Measurements from ENCODE around the gene PKDREJ. TPM values are rescaled to one million over a fixed set of nuclear protein-coding genes. Genes with fewer than 3 reads are reported as not detected.

The PKDREJ gene
- total RNA-seq, 1 donor = under 0.01 TPM

- H3K4me3 ChIP-seq (ENCODE audit: low read length) = no peak overlapping the region
- peaks cover 60% of the 10 kb centered on the region for H3K4me1 ChIP-seq (ENCODE audit: insufficient read depth, low read length)
- H3K9me3 ChIP-seq (ENCODE audit: low read depth, low read length) = no peaks in the 10 kb centered on the region
- H3K27me3 ChIP-seq (ENCODE audit: insufficient read depth, low read length) = no peaks in the 10 kb centered on the region
Measured at GRCh38 chr22:46293577-46294260, 30.6 kb upstream of the PKDREJ start.

GRCh38 chr22:46292732-46293131 lies 29.6 kb upstream of the PKDREJ start:
- H3K27me3 ChIP-seq (ENCODE audit: insufficient read depth, low read length) = no peaks in the 10 kb centered on the region
- H3K9me3 ChIP-seq (ENCODE audit: low read depth, low read length) = no peaks in the 10 kb centered on the region
- no peak overlapping the region for H3K4me3 ChIP-seq (ENCODE audit: low read length)
- peaks cover 66% of the 10 kb centered on the region for H3K4me1 ChIP-seq (ENCODE audit: insufficient read depth, low read length)

- Histone ChIP-seq H3K9me3 (ENCODE audit: low read depth, low read length) (no peaks in the 10 kb centered on the region), H3K27me3 (ENCODE audit: insufficient read depth, low read length) (no peaks in the 10 kb centered on the region), H3K4me3 (ENCODE audit: low read length) (no peak overlapping the region), H3K4me1 (ENCODE audit: insufficient read depth, low read length) (peaks cover 66% of the 10 kb centered on the region)
Measured at GRCh38 chr22:46292173-46292572, 29.0 kb upstream of the PKDREJ start.

GRCh38 chr22:46290843-46291785 lies 28.0 kb upstream of the PKDREJ start:
- H3K4me3 ChIP-seq (ENCODE audit: low read length) = no peak overlapping the region
- H3K27me3 ChIP-seq (ENCODE audit: insufficient read depth, low read length) = no peaks in the 10 kb centered on the region
- H3K4me1 ChIP-seq (ENCODE audit: insufficient read depth, low read length) = peaks cover 65% of the 10 kb centered on the region
- no peaks in the 10 kb centered on the region for H3K9me3 ChIP-seq (ENCODE audit: low read depth, low read length)

- H3K4me1 ChIP-seq (ENCODE audit: insufficient read depth, low read length) = peaks cover 57% of the 10 kb centered on the region
- H3K9me3 ChIP-seq (ENCODE audit: low read depth, low read length) = no peaks in the 10 kb centered on the region
- no peak overlapping the region for H3K4me3 ChIP-seq (ENCODE audit: low read length)
- no peaks in the 10 kb centered on the region for H3K27me3 ChIP-seq (ENCODE audit: insufficient read depth, low read length)
Measured at GRCh38 chr22:46290121-46290842, 27.1 kb upstream of the PKDREJ start.

GRCh38 chr22:46289244-46289891 lies 26.2 kb upstream of the PKDREJ start:
- Histone ChIP-seq H3K27me3 (ENCODE audit: insufficient read depth, low read length) (no peaks in the 10 kb centered on the region), H3K4me1 (ENCODE audit: insufficient read depth, low read length) (peaks cover 55% of the 10 kb centered on the region), H3K4me3 (ENCODE audit: low read length) (no peak overlapping the region), H3K9me3 (ENCODE audit: low read depth, low read length) (no peaks in the 10 kb centered on the region)

- no peak overlapping the region for H3K4me3 ChIP-seq (ENCODE audit: low read length)
- no peaks in the 10 kb centered on the region for H3K27me3 ChIP-seq (ENCODE audit: insufficient read depth, low read length)
- peaks cover 53% of the 10 kb centered on the region for H3K4me1 ChIP-seq (ENCODE audit: insufficient read depth, low read length)
- H3K9me3 ChIP-seq (ENCODE audit: low read depth, low read length) = no peaks in the 10 kb centered on the region
Measured at GRCh38 chr22:46288846-46289243, 25.7 kb upstream of the PKDREJ start.

GRCh38 chr22:46287873-46288751 lies 25.0 kb upstream of the PKDREJ start:
- H3K4me3 ChIP-seq (ENCODE audit: low read length) = peak overlapping the region; percentile 5
- H3K9me3 ChIP-seq (ENCODE audit: low read depth, low read length) = no peaks in the 10 kb centered on the region
- H3K27me3 ChIP-seq (ENCODE audit: insufficient read depth, low read length) = no peaks in the 10 kb centered on the region
- peaks cover 46% of the 10 kb centered on the region for H3K4me1 ChIP-seq (ENCODE audit: insufficient read depth, low read length)

GRCh38 chr22:46286941-46287872 lies 24.1 kb upstream of the PKDREJ start:
- Histone ChIP-seq H3K27me3 (ENCODE audit: insufficient read depth, low read length) (no peaks in the 10 kb centered on the region), H3K4me1 (ENCODE audit: insufficient read depth, low read length) (peaks cover 38% of the 10 kb centered on the region), H3K4me3 (ENCODE audit: low read length) (no peak overlapping the region), H3K9me3 (ENCODE audit: low read depth, low read length) (no peaks in the 10 kb centered on the region)

GRCh38 chr22:46286006-46286405 lies 22.9 kb upstream of the PKDREJ start:
- H3K9me3 ChIP-seq (ENCODE audit: low read depth, low read length) = no peaks in the 10 kb centered on the region
- H3K4me1 ChIP-seq (ENCODE audit: insufficient read depth, low read length) = peaks cover 37% of the 10 kb centered on the region
- H3K27me3 ChIP-seq (ENCODE audit: insufficient read depth, low read length) = no peaks in the 10 kb centered on the region
- H3K4me3 ChIP-seq (ENCODE audit: low read length) = no peak overlapping the region

- Histone ChIP-seq H3K4me3 (ENCODE audit: low read length) (peak overlapping the region; percentile 23), H3K4me1 (ENCODE audit: insufficient read depth, low read length) (peaks cover 20% of the 10 kb centered on the region), H3K9me3 (ENCODE audit: low read depth, low read length) (no peaks in the 10 kb centered on the region), H3K27me3 (ENCODE audit: insufficient read depth, low read length) (no peaks in the 10 kb centered on the region)
Measured at GRCh38 chr22:46281866-46282678, 18.9 kb upstream of the PKDREJ start.

GRCh38 chr22:46280999-46281623 lies 18.0 kb upstream of the PKDREJ start:
- Histone ChIP-seq H3K4me1 (ENCODE audit: insufficient read depth, low read length) (peaks cover 14% of the 10 kb centered on the region), H3K9me3 (ENCODE audit: low read depth, low read length) (no peaks in the 10 kb centered on the region), H3K4me3 (ENCODE audit: low read length) (peak overlapping the region; percentile 23), H3K27me3 (ENCODE audit: insufficient read depth, low read length) (no peaks in the 10 kb centered on the region)

All from mononuclear cell (primary cell).